Measurements from ENCODE around the gene FXYD3. TPM values are rescaled to one million over a fixed set of nuclear protein-coding genes. Genes with fewer than 3 reads are reported as not detected.

The FXYD3 gene
- total RNA-seq, 6 experiments from 2014 or later, result 1.0 TPM; not detected in 5

GRCh38 chr19:35069696-35070095 lies 45.9 kb upstream of the FXYD3 start:
- no peaks in the 10 kb centered on the region for H3K4me1 ChIP-seq
- DNase-seq, result no peak
- intact Hi-C loops (cut with DNase I), result no loop called here
- 70% methylated on average over 1 of the region's 1 CpG for WGBS (ENCODE audit: insufficient coverage, low coverage, low lambda C conversion rate, missing lambda C conversion rate)
- H3K36me3 ChIP-seq, result no peaks in the 10 kb centered on the region
- no peaks in the 10 kb centered on the region for H3K9me3 ChIP-seq
- H3K27ac ChIP-seq, result no peak overlapping the region
- ATAC-seq, result no peak
- H3K27me3 ChIP-seq, result no peaks in the 10 kb centered on the region
- TF ChIP-seq POLR2A (IDR thresholded peaks at IDR 0.05), result no peak
- TF ChIP-seq CTCF (IDR thresholded peaks at IDR 0.05), result no peak
- no peak overlapping the region for H3K4me3 ChIP-seq

- Histone ChIP-seq H3K27ac (no peak overlapping the region), H3K9me3 (no peaks in the 10 kb centered on the region), H3K27me3 (no peaks in the 10 kb centered on the region), H3K4me3 (no peak overlapping the region), H3K4me1 (no peaks in the 10 kb centered on the region), H3K36me3 (no peaks in the 10 kb centered on the region)
- 80% methylated on average over 1 of the region's 3 CpGs for WGBS (ENCODE audit: insufficient coverage, low coverage, low lambda C conversion rate, missing lambda C conversion rate)
- no peak for ATAC-seq
- intact Hi-C loops (cut with DNase I), result no loop called here
- TF ChIP-seq CTCF (IDR thresholded peaks at IDR 0.05), result no peak
- no peak for TF ChIP-seq POLR2A (IDR thresholded peaks at IDR 0.05)
- DNase-seq, result no peak
These were observed 45.2 kb upstream of the FXYD3 start for GRCh38 chr19:35070471-35070870.

- intact Hi-C loops (cut with DNase I), result no loop called here
- no peak for DNase-seq
- H3K27me3 ChIP-seq, result no peaks in the 10 kb centered on the region
These were observed 42.1 kb upstream of the FXYD3 start for GRCh38 chr19:35073516-35073915.

GRCh38 chr19:35073941-35074340 lies 41.7 kb upstream of the FXYD3 start:
- Histone ChIP-seq H3K9me3 (no peaks in the 10 kb centered on the region), H3K4me3 (no peak overlapping the region), H3K27ac (no peak overlapping the region), H3K27me3 (no peaks in the 10 kb centered on the region), H3K36me3 (no peaks in the 10 kb centered on the region), H3K4me1 (no peaks in the 10 kb centered on the region)
- no CpG with 5 or more reads among the region's 8 CpGs for WGBS (ENCODE audit: insufficient coverage, low coverage, low lambda C conversion rate, missing lambda C conversion rate)
- DNase-seq (no peak), ATAC-seq (peak in 1 of 4 donors; percentile 11)
- intact Hi-C loops (cut with DNase I), result no loop called here
- no peak for TF ChIP-seq CTCF (IDR thresholded peaks at IDR 0.05)
- TF ChIP-seq POLR2A (IDR thresholded peaks at IDR 0.05), result no peak

More at GRCh38 chr19:35073516-35073915, 42.1 kb upstream of the FXYD3 start:
- H3K4me1 ChIP-seq, result no peaks in the 10 kb centered on the region
- ATAC-seq, result no peak
- H3K27ac ChIP-seq, result no peak overlapping the region
- H3K4me3 ChIP-seq, result no peak overlapping the region
- WGBS (ENCODE audit: insufficient coverage, low coverage, low lambda C conversion rate, missing lambda C conversion rate), result no CpG with 5 or more reads among the region's 10 CpGs
- H3K36me3 ChIP-seq, result no peaks in the 10 kb centered on the region
- H3K9me3 ChIP-seq, result no peaks in the 10 kb centered on the region
- TF ChIP-seq POLR2A (IDR thresholded peaks at IDR 0.05) (no peak), CTCF (IDR thresholded peaks at IDR 0.05) (no peak)

All from right lobe of liver (tissue), 6 donors.